HFF-Myc (cell line): ENCODE data around the gene DMRTB1.

Experiments used
- DNase-seq: peaks from one replicate; pipeline ENCODE4 v3.0.0-alpha.2; 2011; ENCODE audit warnings: low read depth; ENCODE audit errors: extremely low read depth
- H3K4me3 ChIP-seq: replicated peaks from 2 replicates; pipeline ENCODE4 v1.5.1; 2011; ENCODE audit warnings: low read depth, mild to moderate bottlenecking, control low read depth, low read length
- CTCF ChIP-seq: IDR thresholded peaks from 2 replicates; pipeline ENCODE4 v1.5.1; 2012; ENCODE audit warnings: mild to moderate bottlenecking, low read depth, low read length, control low read depth; ENCODE audit errors: missing control alignments

Gene DMRTB1

GRCh38 chr1:53477651-53478501 lies 18.7 kb downstream of the DMRTB1 start:
- DNase-seq: no peak
- no peak overlapping the region for H3K4me3 ChIP-seq
- no peak for TF ChIP-seq CTCF

- no peak overlapping the region for H3K4me3 ChIP-seq
- no peak for TF ChIP-seq CTCF
- DNase-seq: no peak
These were observed 19.3 kb downstream of the DMRTB1 start for GRCh38 chr1:53478502-53478818.

- H3K4me3 ChIP-seq: no peak overlapping the region
- no peak for DNase-seq
- TF ChIP-seq CTCF: no peak
These were observed 21.5 kb downstream of the DMRTB1 start for GRCh38 chr1:53480678-53481077.

GRCh38 chr1:53481456-53481855 lies 22.3 kb downstream of the DMRTB1 start:
- no peak overlapping the region for H3K4me3 ChIP-seq
- DNase-seq: no peak
- no peak for TF ChIP-seq CTCF

GRCh38 chr1:53482441-53483153 lies 23.4 kb downstream of the DMRTB1 start:
- H3K4me3 ChIP-seq: no peak overlapping the region
- no peak for DNase-seq
- no peak for TF ChIP-seq CTCF

GRCh38 chr1:53483170-53483569 lies 24.0 kb downstream of the DMRTB1 start:
- DNase-seq: no peak
- TF ChIP-seq CTCF: no peak
- no peak overlapping the region for H3K4me3 ChIP-seq
